Left ventricle myocardium inferior (tissue), 1 donor: ENCODE data around the gene THADA. TPM values are rescaled to one million over a fixed set of nuclear protein-coding genes. Genes with fewer than 3 reads are reported as not detected.
A peak's percentile ranks its signal among the peaks of the same experiment; 100 is the strongest.

Experiments
- DNase-seq: peaks from one replicate; pipeline ENCODE4 v3.0.0-alpha.2; 2020
- H3K27ac ChIP-seq: fragments of 200-600 bp; replicated peaks from 2 replicates; pipeline ENCODE4 v1.8.0; 2021
- H3K27me3 ChIP-seq: fragments of 200-600 bp; 2 replicates; pipeline ENCODE4 v1.8.0; 2021; ENCODE audit warnings: low read depth
- H3K36me3 ChIP-seq: fragments of 200-600 bp; 2 replicates; pipeline ENCODE4 v1.8.0; 2021
- H3K4me1 ChIP-seq: fragments of 200-600 bp; 2 replicates; pipeline ENCODE4 v1.8.0; 2021
- H3K4me3 ChIP-seq: fragments of 200-600 bp; 2 replicates; pipeline ENCODE4 v1.8.0; 2021; ENCODE audit warnings: mild to moderate bottlenecking, moderate library complexity
- H3K9me3 ChIP-seq: fragments of 200-600 bp; replicated peaks from 2 replicates; pipeline ENCODE4 v1.8.0; 2021
- CTCF ChIP-seq: fragments of 200-600 bp; IDR thresholded peaks from 2 replicates; pipeline ENCODE4 v1.8.0; 2021; ENCODE audit warnings: antibody characterized with exemption, mild to moderate bottlenecking, borderline replicate concordance
- intact Hi-C: fragments of 100-400 bp; cut with micrococcal nuclease; formaldehyde crosslinking; loops from one replicate; pipeline ENCODE4 v1.11.0; 2022
- total RNA-seq: library from RNA; stranded (reverse); fragmentation: NEBNext Ultra II Directional; extraction: Animal tissue kit (Norgen Biotek cat#: 25700); gene quantifications from one replicate; pipeline ENCODE4 v1.2.1, GENCODE V29; 2021
- donor health status: DM: no; HTN: yes; CAD: no; lungs with severe emphysema.

The THADA gene
- total RNA-seq, 1 donor from 2014 or later = 15.4 TPM

- H3K4me1 ChIP-seq = peaks cover 19% of the 10 kb centered on the region
- no peak for DNase-seq
- no peak overlapping the region for H3K27ac ChIP-seq
- no peaks in the 10 kb centered on the region for H3K9me3 ChIP-seq
- intact Hi-C loops = no loop called here
- H3K36me3 ChIP-seq = peaks cover 26% of the 10 kb centered on the region
- H3K27me3 ChIP-seq = no peaks in the 10 kb centered on the region
- no peak overlapping the region for H3K4me3 ChIP-seq
- TF ChIP-seq CTCF = no peak
Measured at GRCh38 chr2:43393918-43394317, 201.9 kb downstream of the THADA start.

DNA sequence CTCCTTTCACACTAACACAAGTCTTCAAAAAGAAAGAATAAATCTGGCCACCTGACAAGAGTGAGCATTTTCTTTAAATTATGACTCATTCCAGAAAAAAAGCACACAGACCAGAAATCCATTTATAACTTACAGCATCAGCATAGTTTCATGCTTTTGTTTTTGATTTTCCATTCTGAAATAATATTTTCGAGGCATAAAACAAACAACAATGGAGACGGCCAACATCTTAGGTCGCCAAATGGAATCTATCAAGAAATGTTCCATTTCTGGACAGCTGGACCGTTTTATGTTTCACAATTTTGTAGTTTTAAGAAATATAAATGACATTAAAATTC is 204.0 kb downstream of the THADA start:
- intact Hi-C loops = no loop called here
- peaks cover 30% of the 10 kb centered on the region for H3K4me1 ChIP-seq
- no peaks in the 10 kb centered on the region for H3K27me3 ChIP-seq
- no peak for TF ChIP-seq CTCF
- no peak for DNase-seq
- H3K9me3 ChIP-seq = no peaks in the 10 kb centered on the region
- peaks cover 14% of the 10 kb centered on the region for H3K36me3 ChIP-seq
- peak overlapping the region; percentile 67 for H3K27ac ChIP-seq
- no peak overlapping the region for H3K4me3 ChIP-seq

DNA sequence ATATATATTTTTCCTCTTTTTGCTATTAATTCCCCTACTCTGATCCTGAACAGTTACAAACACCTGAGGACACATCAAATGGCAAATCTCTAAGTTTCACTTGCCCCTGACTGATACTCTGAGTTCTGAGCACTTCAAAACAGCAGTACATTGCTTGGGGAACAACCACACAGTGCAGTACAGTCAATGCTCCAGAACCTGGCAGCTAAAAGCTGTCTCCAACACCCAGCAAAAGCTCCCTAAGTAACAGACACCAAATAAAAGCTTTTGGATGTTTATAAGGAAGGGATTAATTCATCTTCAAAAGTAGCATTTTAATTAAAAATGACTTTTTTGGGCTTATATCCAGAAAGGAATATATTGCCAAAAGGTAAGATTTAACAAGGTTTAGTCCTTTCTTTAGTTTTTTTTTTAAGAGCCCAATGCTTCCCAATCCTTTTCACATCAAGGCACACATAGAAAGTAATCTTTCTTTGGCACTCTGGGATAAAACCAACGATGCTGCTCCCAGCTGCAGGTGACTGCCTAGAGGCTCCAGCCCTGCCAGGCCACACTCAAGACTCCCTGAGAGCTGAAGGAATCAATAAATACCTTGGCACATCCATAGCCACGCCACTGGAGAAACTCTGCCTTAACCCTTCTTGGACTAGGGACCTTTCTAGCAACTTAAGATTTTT is 204.5 kb downstream of the THADA start:
- Histone ChIP-seq H3K4me3 (no peak overlapping the region), H3K27me3 (no peaks in the 10 kb centered on the region), H3K36me3 (peaks cover 9% of the 10 kb centered on the region), H3K4me1 (peaks cover 30% of the 10 kb centered on the region), H3K9me3 (no peaks in the 10 kb centered on the region), H3K27ac (peak overlapping the region; percentile 67)
- no peak for TF ChIP-seq CTCF
- DNase-seq = no peak
- intact Hi-C loops = no loop called here

- TF ChIP-seq CTCF = no peak
- no peak for DNase-seq
- H3K27me3 ChIP-seq = no peaks in the 10 kb centered on the region
- no peak overlapping the region for H3K4me3 ChIP-seq
- no peaks in the 10 kb centered on the region for H3K9me3 ChIP-seq
- H3K36me3 ChIP-seq = peaks cover 4% of the 10 kb centered on the region
- intact Hi-C loops = no loop called here
- H3K4me1 ChIP-seq = peaks cover 30% of the 10 kb centered on the region
- H3K27ac ChIP-seq = no peak overlapping the region
Measured at GRCh38 chr2:43389581-43390466, 206.0 kb downstream of the THADA start.

- intact Hi-C loops = no loop called here
- no peaks in the 10 kb centered on the region for H3K9me3 ChIP-seq
- TF ChIP-seq CTCF = no peak
- peaks cover 30% of the 10 kb centered on the region for H3K4me1 ChIP-seq
- no peak overlapping the region for H3K27ac ChIP-seq
- no peak for DNase-seq
- no peaks in the 10 kb centered on the region for H3K27me3 ChIP-seq
- no peaks in the 10 kb centered on the region for H3K36me3 ChIP-seq
- no peak overlapping the region for H3K4me3 ChIP-seq
Measured at GRCh38 chr2:43388371-43388770, 207.5 kb downstream of the THADA start.
